ENCODE data around the gene RGS12.

The RGS12 gene

GRCh38 chr4:3336382-3337356, 43.8 kb downstream of the RGS12 start:
- DNase-seq: no peak

- no peak for DNase-seq
Measured at GRCh38 chr4:3337357-3337732, 44.5 kb downstream of the RGS12 start.

- DNase-seq: no peak
Measured at GRCh38 chr4:3337811-3338210, 45.0 kb downstream of the RGS12 start.

GRCh38 chr4:3338321-3338838, 45.6 kb downstream of the RGS12 start:
- no peak for DNase-seq

GRCh38 chr4:3338976-3339531, 46.2 kb downstream of the RGS12 start:
- no peak for DNase-seq

GRCh38 chr4:3339577-3339976, 46.8 kb downstream of the RGS12 start:
- no peak for DNase-seq

- no peak for DNase-seq
Measured at GRCh38 chr4:3340038-3340699, 47.3 kb downstream of the RGS12 start.

GRCh38 chr4:3340700-3341083, 47.9 kb downstream of the RGS12 start:
- DNase-seq: no peak

- DNase-seq: no peak
Measured at GRCh38 chr4:3341760-3342159, 48.9 kb downstream of the RGS12 start.

- DNase-seq: no peak
Measured at GRCh38 chr4:3342182-3342854, 49.5 kb downstream of the RGS12 start.
